Measurements from ENCODE around the gene DCN.

Gene DCN

GRCh38 chr12:91100906-91101305, 81.7 kb downstream of the DCN start:
- DNase-seq (ENCODE audit: low read depth): no peak

GRCh38 chr12:91099836-91100235, 82.8 kb downstream of the DCN start:
- no peak for DNase-seq (ENCODE audit: low read depth)

- DNase-seq (ENCODE audit: low read depth): no peak
Observed at GRCh38 chr12:91099341-91099740, 83.3 kb downstream of the DCN start.

GRCh38 chr12:91098941-91099340, 83.7 kb downstream of the DCN start:
- DNase-seq (ENCODE audit: low read depth): peak; percentile 83

- DNase-seq (ENCODE audit: low read depth): no peak
Observed at GRCh38 chr12:91098461-91098860, 84.2 kb downstream of the DCN start.

- peak; percentile 16 for DNase-seq (ENCODE audit: low read depth)
Observed at GRCh38 chr12:91094957-91095356, 87.7 kb downstream of the DCN start.

- peak; percentile 15 for DNase-seq (ENCODE audit: low read depth)
Observed at GRCh38 chr12:91094032-91094662, 88.5 kb downstream of the DCN start.

- no peak for DNase-seq (ENCODE audit: low read depth)
Observed at GRCh38 chr12:91093341-91093740, 89.3 kb downstream of the DCN start.

GRCh38 chr12:91091916-91092715, 90.5 kb downstream of the DCN start:
- peak; percentile 10 for DNase-seq (ENCODE audit: low read depth)

All from ELR (cell line).